SK-N-SH treated with all-trans-retinoic acid at 6 μM for 48 hours (cell line): Measurements from ENCODE around the gene OST4.

Experiments
- ATAC-seq: fragments of 200-7000 bp; cut with Tn5 transposase; 3 replicates; pipeline ENCODE4 v1.9.1; 2020; ENCODE audit warnings: mild to moderate bottlenecking, moderate library complexity
- ARNTL ChIP-seq: fragments of 450-650 bp; formaldehyde crosslinking; IDR thresholded peaks from 2 replicates; pipeline ENCODE4 v1.5.0; 2020; ENCODE audit warnings: low read depth, mild to moderate bottlenecking, moderate library complexity, borderline replicate concordance
- BACH2 ChIP-seq: fragments of 250-450 bp; sonication (Bioruptor Pico); IDR thresholded peaks from 2 replicates; pipeline ENCODE4 v1.9.0; 2021; ENCODE audit warnings: mild to moderate bottlenecking, borderline replicate concordance
- CREB5 ChIP-seq: fragments of 250-450 bp; sonication (Bioruptor Pico); IDR thresholded peaks from 2 replicates; pipeline ENCODE4 v1.5.1; 2020; ENCODE audit warnings: low read depth, mild to moderate bottlenecking, moderate library complexity
- CSDC2 ChIP-seq: fragments of 250-450 bp; sonication (Bioruptor Pico); IDR thresholded peaks from 2 replicates; pipeline ENCODE4 v1.5.0; 2020; ENCODE audit warnings: mild to moderate bottlenecking, moderate library complexity
- ESRRG ChIP-seq: fragments of 250-450 bp; sonication (Bioruptor Pico); IDR thresholded peaks from 2 replicates; pipeline ENCODE4 v1.6.1; 2021; ENCODE audit warnings: mild to moderate bottlenecking
- GLIS3 ChIP-seq: fragments of 250-450 bp; sonication (Bioruptor Pico); IDR thresholded peaks from 2 replicates; pipeline ENCODE4 v1.5.0; 2020; ENCODE audit warnings: mild to moderate bottlenecking, moderate library complexity
- ISL1 ChIP-seq: fragments of 250-450 bp; sonication (Bioruptor Pico); IDR thresholded peaks from 2 replicates; pipeline ENCODE4 v2.1.2; 2022; ENCODE audit warnings: mild to moderate bottlenecking, moderate library complexity
- OSR1 ChIP-seq: fragments of 250-450 bp; sonication (Bioruptor Pico); IDR thresholded peaks from 2 replicates; pipeline ENCODE4 v1.8.0; 2022; ENCODE audit warnings: moderate library complexity, mild to moderate bottlenecking, inconsistent platforms
- PPARA ChIP-seq: fragments of 250-450 bp; sonication (Bioruptor Pico); IDR thresholded peaks from 2 replicates; pipeline ENCODE4 v1.5.0; 2020; ENCODE audit warnings: mild to moderate bottlenecking, borderline replicate concordance
- RARB ChIP-seq: fragments of 250-450 bp; sonication (Bioruptor Pico); IDR thresholded peaks from 2 replicates; pipeline ENCODE4 v1.8.0; 2021; ENCODE audit warnings: mild to moderate bottlenecking, moderate library complexity
- SNAI2 ChIP-seq: fragments of 250-450 bp; sonication (Bioruptor Pico); IDR thresholded peaks from 2 replicates; pipeline ENCODE4 v1.5.0; 2020; ENCODE audit warnings: mild to moderate bottlenecking, moderate library complexity
- TCF4 ChIP-seq: fragments of 250-450 bp; sonication (Bioruptor Pico); IDR thresholded peaks from 2 replicates; pipeline ENCODE4 v1.8.0; 2021; ENCODE audit warnings: mild to moderate bottlenecking, moderate library complexity, borderline replicate concordance
- TOX ChIP-seq: fragments of 250-450 bp; sonication (Bioruptor Pico); IDR thresholded peaks from 2 replicates; pipeline ENCODE4 v1.8.0; 2021; ENCODE audit warnings: mild to moderate bottlenecking, moderate library complexity, borderline replicate concordance
- TSHZ2 ChIP-seq: fragments of 250-450 bp; sonication (Bioruptor Pico); IDR thresholded peaks from 2 replicates; pipeline ENCODE4 v1.5.0; 2020; ENCODE audit warnings: mild to moderate bottlenecking, moderate library complexity
- ZC3H10 ChIP-seq: fragments of 250-450 bp; sonication (Bioruptor Pico); IDR thresholded peaks from 2 replicates; pipeline ENCODE4 v1.5.1; 2021; ENCODE audit warnings: mild to moderate bottlenecking, moderate library complexity
- ZFP3 ChIP-seq: fragments of 250-450 bp; sonication (Bioruptor Pico); IDR thresholded peaks from 2 replicates; pipeline ENCODE4 v1.5.0; 2020; ENCODE audit warnings: mild to moderate bottlenecking, moderate library complexity
- ZFP30 ChIP-seq: fragments of 450-650 bp; formaldehyde crosslinking; IDR thresholded peaks from 2 replicates; pipeline ENCODE4 v1.5.0; 2022; ENCODE audit warnings: mild to moderate bottlenecking, moderate library complexity
- ZNF565 ChIP-seq: fragments of 450-650 bp; formaldehyde crosslinking; conservative IDR thresholded peaks from 2 replicates; pipeline ENCODE4 v1.5.0; 2020; ENCODE audit warnings: low read depth, mild to moderate bottlenecking, moderate library complexity
- ZNF70 ChIP-seq: fragments of 450-650 bp; formaldehyde crosslinking; IDR thresholded peaks from 2 replicates; pipeline ENCODE4 v1.5.0; 2020; ENCODE audit warnings: mild to moderate bottlenecking, moderate library complexity
- ZNF8 ChIP-seq: fragments of 450-650 bp; formaldehyde crosslinking; IDR thresholded peaks from 2 replicates; pipeline ENCODE4 v1.5.0; 2020; ENCODE audit warnings: mild to moderate bottlenecking, moderate library complexity
- TF ChIP-seq, protein P1 (sequence below): fragments of 250-450 bp; sonication (Bioruptor Pico); IDR thresholded peaks from 2 replicates; pipeline ENCODE4 v1.5.1; 2021; ENCODE audit warnings: mild to moderate bottlenecking, moderate library complexity
- TF ChIP-seq, protein P2 (sequence below): fragments of 250-450 bp; sonication (Bioruptor Pico); IDR thresholded peaks from 2 replicates; pipeline ENCODE4 v1.8.0; 2020; ENCODE audit warnings: mild to moderate bottlenecking, moderate library complexity, borderline replicate concordance

The OST4 gene

DNA sequence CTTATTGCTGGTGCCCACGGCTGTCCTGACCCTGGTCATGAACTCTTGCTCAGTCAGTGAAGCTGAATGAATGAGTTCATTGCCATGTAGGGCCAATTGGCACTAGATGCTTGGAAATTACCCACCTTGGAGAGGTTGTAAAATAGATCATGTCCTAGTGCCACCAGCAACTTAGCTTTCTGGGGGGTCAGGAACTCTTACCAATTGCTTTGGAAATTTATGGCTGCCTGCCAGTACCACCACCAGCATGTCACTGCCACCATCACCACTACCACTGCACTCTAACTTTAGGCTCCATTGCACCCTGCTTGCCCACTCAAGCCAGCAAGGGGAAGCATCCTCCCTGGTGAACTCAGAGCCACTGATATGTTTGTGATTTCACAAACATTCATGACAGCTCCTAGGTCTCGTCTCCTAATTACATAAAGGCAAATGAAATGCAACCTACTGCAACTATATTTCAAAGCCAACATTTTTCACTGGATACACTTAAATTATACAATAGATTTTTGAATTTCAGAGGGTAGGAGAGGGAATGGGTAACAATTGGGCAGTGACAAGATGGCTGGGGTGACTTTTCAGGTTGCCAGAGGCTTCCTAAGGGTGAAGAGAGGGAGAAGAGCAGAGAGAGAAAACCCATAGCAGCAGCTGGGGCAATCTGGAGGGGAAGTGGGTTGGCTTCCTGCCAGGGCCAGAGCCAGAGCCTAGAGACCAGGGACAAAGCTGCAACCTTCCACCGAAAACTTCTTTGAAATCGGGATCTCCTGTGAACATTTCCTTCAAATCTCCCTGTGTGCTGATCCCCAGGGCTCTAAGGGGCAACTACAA is 3.5 kb upstream of the OST4 start:
- no peak for TF ChIP-seq ZC3H10
- no peak for TF ChIP-seq BACH2 (CRISPR knock-in tag)
- no peak for TF ChIP-seq ZNF8 (CRISPR knock-in tag)
- TF ChIP-seq CREB5 (CRISPR knock-in tag) = no peak
- no peak for TF ChIP-seq RARB
- TF ChIP-seq TSHZ2 (CRISPR knock-in tag) = no peak
- TF ChIP-seq OSR1 (CRISPR knock-in tag) = no peak
- TF ChIP-seq, protein P1, sequence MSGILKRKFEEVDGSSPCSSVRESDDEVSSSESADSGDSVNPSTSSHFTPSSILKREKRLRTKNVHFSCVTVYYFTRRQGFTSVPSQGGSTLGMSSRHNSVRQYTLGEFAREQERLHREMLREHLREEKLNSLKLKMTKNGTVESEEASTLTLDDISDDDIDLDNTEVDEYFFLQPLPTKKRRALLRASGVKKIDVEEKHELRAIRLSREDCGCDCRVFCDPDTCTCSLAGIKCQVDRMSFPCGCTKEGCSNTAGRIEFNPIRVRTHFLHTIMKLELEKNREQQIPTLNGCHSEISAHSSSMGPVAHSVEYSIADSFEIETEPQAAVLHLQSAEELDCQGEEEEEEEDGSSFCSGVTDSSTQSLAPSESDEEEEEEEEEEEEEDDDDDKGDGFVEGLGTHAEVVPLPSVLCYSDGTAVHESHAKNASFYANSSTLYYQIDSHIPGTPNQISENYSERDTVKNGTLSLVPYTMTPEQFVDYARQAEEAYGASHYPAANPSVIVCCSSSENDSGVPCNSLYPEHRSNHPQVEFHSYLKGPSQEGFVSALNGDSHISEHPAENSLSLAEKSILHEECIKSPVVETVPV (CRISPR knock-in tag) = no peak
- TF ChIP-seq PPARA (CRISPR knock-in tag) = no peak
- TF ChIP-seq SNAI2 (CRISPR knock-in tag) = no peak
- no peak for TF ChIP-seq TOX (CRISPR knock-in tag)
- no peak for TF ChIP-seq ZFP3 (CRISPR knock-in tag)
- TF ChIP-seq ARNTL (CRISPR knock-in tag) = no peak
- TF ChIP-seq ZFP30 (CRISPR knock-in tag) = no peak
- no peak for TF ChIP-seq GLIS3 (CRISPR knock-in tag)
- no peak for TF ChIP-seq ZNF70 (CRISPR knock-in tag)
- TF ChIP-seq, protein P2, sequence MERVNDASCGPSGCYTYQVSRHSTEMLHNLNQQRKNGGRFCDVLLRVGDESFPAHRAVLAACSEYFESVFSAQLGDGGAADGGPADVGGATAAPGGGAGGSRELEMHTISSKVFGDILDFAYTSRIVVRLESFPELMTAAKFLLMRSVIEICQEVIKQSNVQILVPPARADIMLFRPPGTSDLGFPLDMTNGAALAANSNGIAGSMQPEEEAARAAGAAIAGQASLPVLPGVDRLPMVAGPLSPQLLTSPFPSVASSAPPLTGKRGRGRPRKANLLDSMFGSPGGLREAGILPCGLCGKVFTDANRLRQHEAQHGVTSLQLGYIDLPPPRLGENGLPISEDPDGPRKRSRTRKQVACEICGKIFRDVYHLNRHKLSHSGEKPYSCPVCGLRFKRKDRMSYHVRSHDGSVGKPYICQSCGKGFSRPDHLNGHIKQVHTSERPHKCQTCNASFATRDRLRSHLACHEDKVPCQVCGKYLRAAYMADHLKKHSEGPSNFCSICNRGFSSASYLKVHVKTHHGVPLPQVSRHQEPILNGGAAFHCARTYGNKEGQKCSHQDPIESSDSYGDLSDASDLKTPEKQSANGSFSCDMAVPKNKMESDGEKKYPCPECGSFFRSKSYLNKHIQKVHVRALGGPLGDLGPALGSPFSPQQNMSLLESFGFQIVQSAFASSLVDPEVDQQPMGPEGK (CRISPR knock-in tag) = no peak
- no peak for TF ChIP-seq ISL1
- no peak for TF ChIP-seq ESRRG
- TF ChIP-seq, all 23 proteins: peak for 0
- ATAC-seq = no peak

DNA sequence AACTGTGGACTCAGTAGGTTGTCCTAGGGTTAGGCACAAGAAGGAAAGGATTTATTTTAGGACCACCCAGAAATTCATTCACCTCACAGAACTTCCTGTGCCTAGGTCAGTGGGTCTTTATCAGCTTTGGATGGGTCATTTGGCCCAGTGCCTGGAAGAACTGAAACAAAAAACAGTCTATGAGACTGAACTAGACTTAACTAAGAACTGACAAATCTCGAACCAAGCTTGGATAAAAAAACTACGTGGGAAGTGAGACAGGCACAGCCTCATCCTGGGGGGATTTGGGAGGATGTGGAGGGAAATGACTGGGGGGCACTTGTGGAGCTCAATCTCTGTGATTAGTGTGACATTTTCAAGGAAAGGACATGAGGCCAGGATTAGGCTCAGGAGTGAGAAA is 2.3 kb upstream of the OST4 start:
- no peak for ATAC-seq

GRCh38 chr2:27072920-27073319 is 1.5 kb upstream of the OST4 start:
- TF ChIP-seq OSR1 (CRISPR knock-in tag) (no peak), ZNF70 (CRISPR knock-in tag) (no peak), CREB5 (CRISPR knock-in tag) (no peak), CSDC2 (no peak), ESRRG (no peak), BACH2 (CRISPR knock-in tag) (no peak), TSHZ2 (CRISPR knock-in tag) (no peak), TOX (CRISPR knock-in tag) (no peak), PPARA (CRISPR knock-in tag) (no peak), RARB (no peak), ZNF8 (CRISPR knock-in tag) (no peak), ZC3H10 (no peak), ISL1 (no peak), ZFP30 (CRISPR knock-in tag) (no peak), TCF4 (CRISPR knock-in tag) (no peak), SNAI2 (CRISPR knock-in tag) (no peak)
- TF ChIP-seq, protein P1 (CRISPR knock-in tag) = no peak
- no peak; the same call in 2 of the 3 replicates for ATAC-seq

More for the DNA sequence above, 2.3 kb upstream of the OST4 start:
- no peak for TF ChIP-seq ZNF8 (CRISPR knock-in tag)
- TF ChIP-seq ESRRG = no peak
- no peak for TF ChIP-seq ZFP3 (CRISPR knock-in tag)
- no peak for TF ChIP-seq BACH2 (CRISPR knock-in tag)
- TF ChIP-seq CSDC2 = no peak
- no peak for TF ChIP-seq SNAI2 (CRISPR knock-in tag)
- TF ChIP-seq ZNF565 (CRISPR knock-in tag) = no peak
